OCI-LY3 (cell line): Measurements from ENCODE around the gene ABHD3.
"Not testable (repeated sequence)": the region's sequence is repeated elsewhere in the genome, so short reads cannot be mapped to it uniquely, and the experiment has no call there.

Source experiments
- H2AFZ ChIP-seq: fragments of 200-600, 300-600 bp; shearing (Covaris generic); 2 replicates; pipeline ENCODE4 v1.6.0; 2014; ENCODE audit warnings: antibody characterized with exemption, low read depth, low read length
- H3K27ac ChIP-seq: fragments of 200-600, 300-600 bp; sonication (generic); 2 replicates; pipeline ENCODE4 v1.5.1; 2014; ENCODE audit warnings: mild to moderate bottlenecking, low read length, moderate library complexity, mixed read lengths
- H3K27me3 ChIP-seq: fragments of 200-600, 300-600 bp; sonication (generic); 2 replicates; pipeline ENCODE4 v1.6.1; 2014; ENCODE audit warnings: low read depth, low read length, mixed read lengths
- H3K36me3 ChIP-seq: fragments of 200-600, 300-600 bp; sonication (generic); replicated peaks from 2 replicates; pipeline ENCODE3; 2014; ENCODE audit warnings: low read depth, low read length, mixed read lengths
- H3K4me1 ChIP-seq: fragments of 300-600, 200-600 bp; sonication (generic); 2 replicates; pipeline ENCODE4 v1.6.1; 2014; ENCODE audit warnings: low read length, mixed read lengths
- H3K4me2 ChIP-seq: fragments of 200-600, 300-600 bp; sonication (generic); 2 replicates; pipeline ENCODE4 v1.6.1; 2014; ENCODE audit warnings: low read length, mixed read lengths
- H3K4me3 ChIP-seq: fragments of 300-600, 200-600 bp; sonication (generic); 2 replicates; pipeline ENCODE4 v1.5.1; 2014; ENCODE audit warnings: antibody characterized with exemption, mild to moderate bottlenecking, low read length, moderate library complexity
- H3K79me2 ChIP-seq: fragments of 300-600, 200-600 bp; shearing (Covaris generic); 2 replicates; pipeline ENCODE4 v1.6.1; 2014; ENCODE audit warnings: mild to moderate bottlenecking, low read length, mixed read lengths
- H3K9ac ChIP-seq: fragments of 300-600, 200-600 bp; shearing (Covaris generic); 2 replicates; pipeline ENCODE4 v1.6.0; 2014; ENCODE audit warnings: mild to moderate bottlenecking, low read length, moderate library complexity
- H3K9me3 ChIP-seq: fragments of 200-600, 300-600 bp; shearing (Covaris generic); 2 replicates; pipeline ENCODE4 v1.6.1; 2014; ENCODE audit warnings: low read length, mixed read lengths; ENCODE audit not compliant: insufficient read depth
- H4K20me1 ChIP-seq: fragments of 200-600, 300-600 bp; sonication (generic); 2 replicates; pipeline ENCODE4 v1.6.1; 2016; ENCODE audit warnings: low read length, mixed read lengths; ENCODE audit not compliant: insufficient read depth
- CTCF ChIP-seq: fragments of 200-600, 300-600 bp; sonication (generic); IDR thresholded peaks from 2 replicates; pipeline ENCODE4 v1.5.1; 2014; ENCODE audit warnings: antibody characterized with exemption, low read length, low read depth
- EZH2phosphoT487 ChIP-seq: fragments of 200-600 bp; shearing (Covaris generic); IDR thresholded peaks from 2 replicates; pipeline ENCODE4 v1.6.1; 2018; ENCODE audit warnings: antibody characterized with exemption, mixed run types, low read depth

Gene ABHD3

GRCh38 chr18:21652073-21652472, 52.5 kb downstream of the ABHD3 start:
- Histone ChIP-seq H3K9me3 (no peaks in the 10 kb centered on the region), H3K36me3 (peaks cover 3% of the 10 kb centered on the region), H3K27ac (no peak overlapping the region), H3K4me2 (no peak overlapping the region), H3K79me2 (no peaks in the 10 kb centered on the region), H4K20me1 (no peaks in the 10 kb centered on the region), H2AFZ (no peak overlapping the region), H3K4me3 (no peak overlapping the region), H3K27me3 (no peaks in the 10 kb centered on the region), H3K4me1 (no peaks in the 10 kb centered on the region), H3K9ac (no peak overlapping the region)
- TF ChIP-seq EZH2phosphoT487, result no peak

- H3K9me3 ChIP-seq, result no peaks in the 10 kb centered on the region
- H3K27me3 ChIP-seq, result no peaks in the 10 kb centered on the region
- H3K4me2 ChIP-seq, result no peak overlapping the region
- no peak overlapping the region for H3K9ac ChIP-seq
- H4K20me1 ChIP-seq, result no peaks in the 10 kb centered on the region
- no peak overlapping the region for H3K27ac ChIP-seq
- no peaks in the 10 kb centered on the region for H3K79me2 ChIP-seq
- H2AFZ ChIP-seq, result no peak overlapping the region
- TF ChIP-seq CTCF (no peak), EZH2phosphoT487 (no peak)
- no peaks in the 10 kb centered on the region for H3K4me1 ChIP-seq
- peaks cover 3% of the 10 kb centered on the region for H3K36me3 ChIP-seq
- H3K4me3 ChIP-seq, result no peak overlapping the region
Measured at GRCh38 chr18:21650311-21650710, 54.3 kb downstream of the ABHD3 start.

DNA sequence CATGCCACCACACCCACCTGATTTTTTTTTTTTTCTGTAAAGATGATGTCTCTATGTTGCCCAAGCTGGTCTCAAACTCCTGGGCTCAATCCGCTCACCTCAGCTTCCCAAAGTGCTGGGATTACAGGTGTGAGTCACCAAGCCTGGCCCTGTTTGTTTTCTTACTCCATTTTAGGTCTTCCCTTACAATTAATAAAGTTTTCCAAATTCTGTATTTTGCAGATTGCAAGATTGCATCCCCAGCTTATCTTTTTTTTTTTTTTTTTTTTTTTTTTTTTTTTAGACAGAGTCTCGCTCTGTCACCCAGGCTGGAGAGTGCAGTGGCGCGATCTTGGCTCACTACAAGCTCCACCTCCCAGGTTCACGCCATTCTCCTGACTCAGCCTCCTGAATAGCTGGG, 64.2 kb downstream of the ABHD3 start:
- H3K27ac ChIP-seq, H2AFZ ChIP-seq, H3K9me3 ChIP-seq, H3K27me3 ChIP-seq, H3K4me3 ChIP-seq, H3K4me2 ChIP-seq, H3K79me2 ChIP-seq, H3K9ac ChIP-seq, H4K20me1 ChIP-seq: not testable (repeated sequence)
- Histone ChIP-seq H3K4me1 (peaks cover 16% of the 10 kb centered on the region), H3K36me3 (peaks cover 18% of the 10 kb centered on the region)

- H3K4me2 ChIP-seq, result no peak overlapping the region
- no peak overlapping the region for H3K9ac ChIP-seq
- no peaks in the 10 kb centered on the region for H4K20me1 ChIP-seq
- peaks cover 26% of the 10 kb centered on the region for H3K36me3 ChIP-seq
- TF ChIP-seq EZH2phosphoT487 (no peak), CTCF (no peak)
- H3K79me2 ChIP-seq, result peaks cover 3% of the 10 kb centered on the region; the same call in 1 of the 2 replicates
- no peak overlapping the region for H2AFZ ChIP-seq
- H3K9me3 ChIP-seq, result no peaks in the 10 kb centered on the region
- H3K27me3 ChIP-seq, result no peaks in the 10 kb centered on the region
- no peak overlapping the region for H3K27ac ChIP-seq
- no peak overlapping the region for H3K4me3 ChIP-seq
- peaks cover 16% of the 10 kb centered on the region for H3K4me1 ChIP-seq
Measured at GRCh38 chr18:21638822-21639221, 65.8 kb downstream of the ABHD3 start.

- H2AFZ ChIP-seq, result no peak overlapping the region
- H3K27me3 ChIP-seq, result no peaks in the 10 kb centered on the region
- no peak overlapping the region for H3K4me2 ChIP-seq
- no peak for TF ChIP-seq CTCF
- H3K4me1 ChIP-seq, result peaks cover 16% of the 10 kb centered on the region
- no peak overlapping the region for H3K4me3 ChIP-seq
- no peaks in the 10 kb centered on the region for H3K9me3 ChIP-seq
- no peaks in the 10 kb centered on the region for H4K20me1 ChIP-seq
- no peak overlapping the region for H3K9ac ChIP-seq
- 0 out of 2 replicates have a peak overlapping the region, but pooled peaks have one; percentile 19 for H3K27ac ChIP-seq
- H3K79me2 ChIP-seq, result peaks cover 7% of the 10 kb centered on the region
- H3K36me3 ChIP-seq, result peaks cover 25% of the 10 kb centered on the region
Measured at GRCh38 chr18:21636769-21637168, 67.8 kb downstream of the ABHD3 start.
